Nasal cavity respiratory epithelium epithelial cell of viscerocranial mucosa (primary cell): Measurements from ENCODE around the gene OXTR. TPM values are rescaled to one million over a fixed set of nuclear protein-coding genes. Genes with fewer than 3 reads are reported as not detected.

Experiments used
- total RNA-seq: library from RNA; depleted of rRNA; stranded (reverse); fragments of >200 nt; gene quantifications from 2 replicates; pipeline ENCODE4 v1.2.3, GENCODE V29; 2014

The OXTR gene
- total RNA-seq: 0.36 and 0.68 TPM in 2 replicates

GRCh38 chr3:8769088-8769822, at the start of gene OXTR:
Gene OXTR (minus strand): TSS chr3:8769613. CDS start chr3:8768187, 1,426 bp downstream.

GRCh38 chr3:8733332-8734094, 35.9 kb downstream of the OXTR start, which contains the start of gene CAV3:
Gene CAV3 (plus strand): TSS chr3:8733802. CDS start chr3:8733877, 75 bp downstream.

Other genes starting within 250 kb of the OXTR start
- gene SSUH2, start 124.8 kb downstream of the OXTR start, total RNA-seq: 0.14 and 0.34 TPM in 2 replicates
- gene CAV3, start 35.8 kb downstream of the OXTR start, total RNA-seq: not detected in 2 replicates
- 5.8 and 9.4 TPM in 2 replicates for gene RAD18, start 193.9 kb upstream of the OXTR start, total RNA-seq